HTR-8/SVneo (cell line): ENCODE results near the gene TAF4.
A peak's percentile ranks its signal among the peaks of the same experiment; 100 is the strongest.
"Not testable (repeated sequence)": the region's sequence is repeated elsewhere in the genome, so short reads cannot be mapped to it uniquely, and the experiment has no call there.

Experiments
- DNase-seq: peaks from one replicate; pipeline ENCODE4 v3.0.0; 2011; ENCODE audit warnings: low spot score, mixed read lengths; ENCODE audit not compliant: insufficient read length
- FAIRE-seq: peaks from 2 replicates; lab custom pipeline; 2011; peaks lifted over from hg19 to GRCh38; lab: Jason Lieb, UNC

The TAF4 gene

DNA sequence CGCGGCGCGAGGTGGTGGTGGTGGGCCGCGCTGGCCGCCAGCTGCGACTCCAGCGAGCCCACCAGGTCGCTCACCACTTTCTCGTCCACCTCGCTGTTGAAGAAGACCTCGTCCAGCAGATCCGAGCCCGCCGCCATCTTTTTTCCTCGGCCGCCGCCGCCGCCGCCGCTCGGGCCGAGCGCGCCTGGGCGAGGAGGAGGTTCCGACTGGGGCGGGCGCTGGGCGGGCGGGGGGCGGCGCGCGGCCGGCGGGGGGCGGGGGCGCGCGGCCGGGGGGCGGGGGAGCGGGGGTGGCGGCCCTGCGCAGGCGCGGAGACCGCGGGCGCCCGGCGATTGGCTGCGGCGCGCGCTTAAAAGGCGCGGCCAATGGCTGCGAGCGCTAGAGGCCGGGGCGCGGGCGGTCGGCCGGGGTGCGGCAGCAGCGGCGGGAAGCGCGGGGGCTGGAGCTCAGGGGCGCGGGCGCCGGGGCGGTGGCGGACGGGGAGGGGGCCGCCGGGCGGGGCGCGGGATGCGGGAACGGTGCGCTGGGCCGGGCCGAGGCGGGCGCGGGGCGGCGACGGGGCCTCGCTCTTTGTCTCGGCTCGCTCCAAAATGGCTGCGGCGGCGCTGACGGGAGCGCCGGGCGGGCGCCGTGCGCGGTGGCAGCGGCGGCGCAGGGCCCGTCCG, at the start of gene TAF4:
Gene TAF4 (minus strand): TSS at position 208 of the 665 bp plus-strand sequence. CDS start 71 bp downstream, at position 137.
- peak; percentile 100 for DNase-seq
- FAIRE-seq: peak; percentile 93

DNA sequence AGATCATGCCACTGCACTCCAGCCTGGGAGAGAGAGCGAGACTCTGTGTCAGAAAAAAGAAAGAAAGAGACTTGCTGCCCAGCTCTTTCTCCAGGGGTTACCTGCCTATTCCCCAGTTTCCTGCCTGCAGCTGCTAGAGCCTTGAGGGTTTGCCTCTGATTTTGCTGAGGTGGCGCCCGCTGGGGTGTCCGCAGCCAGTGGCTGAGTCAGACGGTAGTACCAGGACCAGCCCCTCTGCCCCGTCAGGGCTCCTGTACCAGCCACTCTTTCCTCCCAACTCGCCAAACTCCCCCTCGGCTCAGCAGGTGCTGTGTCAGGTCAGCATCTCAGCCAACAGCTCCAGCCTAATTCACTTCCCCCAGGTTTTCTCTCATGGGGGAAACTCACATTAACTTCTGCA, 49.2 kb upstream of the TAF4 start:
- FAIRE-seq (no peak), DNase-seq (no peak)

- DNase-seq (no peak), FAIRE-seq (no peak)
Observed at GRCh38 chr20:62112368-62112767, 46.7 kb upstream of the TAF4 start.

GRCh38 chr20:62111148-62111547, 45.5 kb upstream of the TAF4 start:
- FAIRE-seq: peak; percentile 62
- no peak for DNase-seq

DNA sequence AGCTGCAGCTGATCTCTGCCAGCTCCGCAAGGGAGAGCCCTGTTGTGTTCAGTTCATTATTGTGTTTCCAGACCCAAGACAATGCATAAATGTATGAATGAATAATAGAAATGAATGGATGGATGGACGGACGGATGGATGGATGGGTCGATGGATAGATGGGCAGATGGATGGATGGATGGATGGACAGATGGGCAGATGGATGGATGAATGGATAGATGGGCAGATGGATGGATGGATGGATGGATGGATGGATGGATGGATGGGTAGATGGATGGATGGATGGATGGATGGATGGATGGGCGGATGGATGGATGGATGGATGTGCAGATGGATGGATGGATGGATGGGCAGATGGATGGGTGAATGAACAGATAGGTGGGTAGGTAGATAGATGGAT, 39.9 kb upstream of the TAF4 start:
- FAIRE-seq: peak; percentile 98
- DNase-seq: no peak

GRCh38 chr20:62104791-62105345, 39.2 kb upstream of the TAF4 start:
- FAIRE-seq (no peak), DNase-seq (no peak)

DNA sequence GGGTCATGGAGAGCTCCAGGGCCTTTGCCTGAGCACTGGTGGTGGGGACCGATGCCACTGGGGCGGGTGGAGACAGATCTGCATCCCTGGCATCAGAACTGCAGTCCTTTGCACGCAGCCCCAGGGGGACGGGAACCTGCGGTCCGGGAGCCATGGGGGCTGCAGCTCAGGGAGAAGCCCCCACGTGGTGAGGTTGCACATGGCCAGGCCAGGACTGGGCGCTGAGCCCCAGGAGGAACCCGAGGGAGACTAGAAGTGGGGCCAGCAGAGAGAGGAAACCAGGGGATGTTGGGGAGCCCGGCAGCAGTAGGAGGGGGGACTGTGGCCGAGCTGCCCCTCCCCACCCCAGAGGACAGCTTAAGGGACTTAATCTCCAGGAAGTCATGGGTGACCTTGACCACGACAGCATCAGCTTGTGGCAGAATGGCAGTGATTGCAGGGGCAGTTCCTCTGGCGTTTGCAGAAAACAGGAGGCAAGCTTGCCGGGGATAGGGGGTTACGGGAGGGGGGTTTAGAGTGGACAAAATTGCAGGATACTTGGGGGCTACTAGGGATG, 38.6 kb upstream of the TAF4 start:
- FAIRE-seq: peak; percentile 78
- no peak for DNase-seq

DNA sequence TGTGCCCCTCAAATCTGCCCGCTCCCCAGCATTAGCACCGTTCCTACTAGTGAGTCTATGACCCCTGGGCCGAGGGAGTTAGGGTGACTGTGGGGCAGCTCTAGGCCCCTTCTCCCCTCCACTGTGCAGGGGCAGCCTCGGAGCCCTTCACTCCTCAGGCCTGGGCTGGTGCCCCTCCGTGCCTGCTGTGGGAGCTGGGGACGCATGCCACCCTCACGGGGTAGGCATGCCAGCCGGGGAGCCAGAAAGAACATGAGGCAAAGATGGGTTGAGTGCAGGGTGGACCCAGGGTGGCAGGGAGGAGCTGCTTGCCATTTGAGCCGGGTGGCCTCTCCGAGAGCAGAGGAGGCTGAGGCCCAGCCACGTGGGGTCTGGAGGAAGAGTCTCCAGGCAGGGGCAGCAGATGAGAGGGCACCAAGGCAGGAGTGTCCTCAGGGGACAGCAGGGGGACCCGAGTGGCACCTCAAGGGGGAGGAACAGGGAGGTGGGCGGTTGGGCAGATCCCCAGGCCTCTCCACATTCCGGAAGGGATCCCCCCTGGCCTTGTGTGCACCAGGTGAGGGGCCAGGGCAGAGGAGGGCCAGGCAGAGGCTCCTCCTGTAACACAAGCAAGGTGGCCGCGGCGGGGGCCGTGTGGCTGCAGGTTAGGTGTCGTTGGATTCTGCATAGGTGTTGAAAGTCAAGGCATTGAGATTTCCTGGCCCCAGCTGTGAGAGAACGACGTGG, 38.0 kb upstream of the TAF4 start:
- DNase-seq (no peak), FAIRE-seq (no peak)

DNA sequence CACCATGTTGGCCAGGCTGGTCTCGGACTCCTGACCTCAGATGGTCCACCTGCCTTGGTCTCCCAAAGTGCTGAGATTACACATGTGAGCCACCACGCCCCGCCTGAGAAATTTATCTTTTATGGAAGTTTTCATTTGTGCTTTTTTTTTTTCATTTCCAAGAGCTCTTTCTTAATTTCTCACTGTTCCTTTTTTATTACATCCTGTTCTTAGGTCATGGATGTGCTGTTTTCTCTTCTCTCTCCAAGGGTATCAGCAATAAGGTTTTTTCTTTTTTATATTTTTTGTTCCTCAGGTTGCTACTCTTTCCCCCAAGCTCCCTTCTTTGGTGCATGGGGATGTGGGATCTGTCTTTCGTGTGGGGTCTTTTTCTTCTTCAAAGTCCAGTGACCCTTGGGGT, 35.4 kb upstream of the TAF4 start:
- FAIRE-seq: no peak
- no peak for DNase-seq

DNA sequence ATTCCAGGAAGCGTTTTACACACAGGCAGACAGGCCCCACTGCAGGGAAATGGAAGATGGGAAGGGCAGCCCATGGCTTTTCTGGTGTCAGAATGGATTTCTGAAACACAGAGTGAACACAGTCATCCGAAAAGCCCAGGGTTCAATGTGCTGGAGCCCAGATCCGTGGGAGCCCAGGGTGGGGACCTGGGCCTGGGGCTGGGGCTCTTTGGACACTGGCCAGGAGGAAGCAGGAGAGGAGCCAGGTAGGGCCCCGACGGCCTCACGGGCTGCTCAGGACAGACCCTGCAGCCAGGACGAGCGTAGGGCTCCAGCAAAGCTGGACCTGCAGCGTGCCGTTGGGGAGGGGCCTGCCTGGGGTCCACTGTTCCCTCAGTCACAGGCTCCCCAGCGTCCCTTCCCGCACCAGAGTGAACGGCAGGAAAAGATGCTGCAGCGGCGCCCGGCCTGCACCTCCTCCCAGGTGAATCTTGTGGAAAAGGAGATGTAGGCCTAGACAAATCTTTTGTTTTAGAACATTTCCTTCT, 32.3 kb upstream of the TAF4 start:
- DNase-seq (no peak), FAIRE-seq (no peak)

DNA sequence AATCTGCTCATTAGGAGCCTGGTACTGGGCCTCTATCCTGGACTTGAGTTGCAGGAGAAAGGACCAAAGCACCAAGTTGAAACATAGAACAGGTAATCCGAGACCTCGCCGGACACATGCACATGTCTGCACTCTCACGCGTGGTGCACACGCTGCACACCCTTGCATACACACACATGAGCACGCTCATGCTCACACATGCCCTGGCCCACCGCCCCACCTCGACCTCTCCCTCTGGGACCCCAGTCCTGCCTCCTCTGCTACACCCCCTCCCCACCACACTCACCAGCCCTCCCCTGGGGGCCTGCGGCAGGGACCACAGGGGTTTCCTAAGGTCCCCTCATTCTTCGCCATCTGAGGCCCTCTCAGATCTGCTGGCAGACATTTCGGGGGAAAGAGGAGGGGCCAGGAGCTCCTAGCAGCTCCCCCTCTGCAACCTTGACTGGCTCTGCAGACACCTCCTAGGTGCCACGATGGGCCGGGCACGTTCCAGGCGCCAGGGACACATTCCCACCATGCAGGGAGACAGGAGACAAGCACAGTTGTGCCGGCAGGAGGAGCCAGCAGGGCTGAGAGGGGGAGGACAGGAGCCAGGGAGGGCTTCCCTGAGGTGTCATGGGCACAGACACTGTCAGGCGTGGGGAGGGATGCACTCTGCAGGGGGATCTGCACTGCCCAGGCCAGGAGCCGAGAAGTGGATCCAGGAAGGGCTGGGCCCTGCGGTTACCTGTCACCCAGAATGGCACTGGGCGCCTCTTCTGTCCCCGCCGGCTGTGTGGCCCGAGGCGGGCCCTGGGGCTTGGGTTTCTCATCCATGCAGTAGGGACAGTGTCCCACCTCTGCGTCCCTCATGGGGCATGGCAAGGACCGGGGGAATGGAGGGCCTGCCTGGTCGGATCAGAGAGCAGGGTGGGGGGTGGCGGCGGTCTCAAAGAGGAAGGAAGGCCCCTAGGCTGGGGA, 31.0 kb upstream of the TAF4 start:
- DNase-seq (no peak), FAIRE-seq (peak; percentile 85)

GRCh38 chr20:62089393-62089792, 23.7 kb upstream of the TAF4 start:
- FAIRE-seq (no peak), DNase-seq (no peak)

GRCh38 chr20:62088258-62089127, 22.8 kb upstream of the TAF4 start:
- FAIRE-seq (peak; percentile 100), DNase-seq (peak; percentile 96)

DNA sequence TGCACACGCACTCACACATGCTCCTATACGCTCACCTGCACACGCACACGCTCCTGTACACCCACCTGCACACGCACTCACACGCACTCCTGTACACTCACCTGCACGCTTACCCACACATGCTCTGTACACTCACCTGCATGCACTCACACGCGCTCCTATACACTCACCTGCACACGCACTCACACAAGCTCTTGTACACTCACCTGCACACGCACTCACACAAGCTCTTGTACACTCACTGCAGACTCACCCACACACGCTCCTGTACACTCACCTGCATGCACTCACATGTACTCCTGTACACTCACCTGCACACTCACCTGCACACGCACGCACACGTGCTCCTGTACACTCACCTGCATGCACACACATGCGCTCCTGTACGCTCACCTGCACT, 22.0 kb upstream of the TAF4 start:
- DNase-seq (no peak), FAIRE-seq (no peak)

DNA sequence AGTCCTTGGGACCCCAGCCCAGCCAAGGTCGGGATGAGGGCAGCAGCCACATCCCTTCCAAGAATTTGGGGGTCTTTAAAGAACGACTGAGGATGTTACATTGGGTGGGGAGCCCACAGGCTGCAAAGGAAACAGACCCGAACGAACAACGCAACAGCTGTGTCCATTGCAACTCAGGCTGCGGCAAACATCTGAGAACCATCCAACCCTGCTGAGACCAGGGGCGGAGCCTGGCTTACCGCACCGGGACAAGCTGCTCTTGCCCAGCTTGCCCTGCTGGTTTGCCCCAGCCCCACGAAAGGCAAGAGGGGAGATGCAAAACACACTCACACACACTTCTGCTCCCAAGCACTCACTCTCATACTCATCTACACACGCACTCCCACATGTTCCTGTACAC, 21.5 kb upstream of the TAF4 start:
- FAIRE-seq: no peak
- no peak for DNase-seq

GRCh38 chr20:62085206-62085605, 19.5 kb upstream of the TAF4 start:
- DNase-seq (no peak), FAIRE-seq (no peak)

GRCh38 chr20:62084224-62084623, 18.5 kb upstream of the TAF4 start:
- not testable (repeated sequence) for FAIRE-seq, DNase-seq

DNA sequence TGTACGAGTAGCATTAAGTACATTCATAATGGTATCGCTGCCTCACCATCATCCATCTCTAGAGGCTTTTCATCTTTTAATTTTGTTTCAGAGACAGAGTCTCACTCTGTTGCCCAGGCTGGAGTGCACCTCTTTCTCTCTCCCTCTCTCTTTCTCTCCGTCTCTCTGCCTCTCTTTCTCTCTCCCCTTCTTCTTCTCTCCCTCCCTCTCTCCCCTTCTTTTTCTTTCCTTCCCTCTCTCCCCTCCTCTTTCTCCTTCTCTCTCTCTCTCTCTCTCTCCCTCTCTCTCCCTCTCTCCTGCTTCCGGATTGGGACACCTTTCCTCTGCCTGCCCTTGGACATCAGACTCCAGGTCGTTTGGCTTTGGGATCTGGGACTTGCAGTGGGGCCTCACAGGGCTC, 17.6 kb upstream of the TAF4 start:
- DNase-seq: no peak
- FAIRE-seq: no peak
